Endothelial cell of umbilical vein (primary cell): ENCODE results near the gene PYGO2. TPM values are rescaled to one million over a fixed set of nuclear protein-coding genes. Genes with fewer than 3 reads are reported as not detected.

Experiments used
- BruUV-seq: library from RNA; stranded (reverse); fragments of 400-500 nt; replicated peaks from 2 replicates; lab custom pipeline; 2021; lab: Mats Ljungman, UMichigan
- CTCF ChIA-PET: fragments of 300-600, 350-600 bp; sonication (Branson Sonifier 250); formaldehyde crosslinking; loops from one replicate; lab custom pipeline; 2021; ENCODE audit warnings: antibody characterized with exemption, inconsistent platforms; lab: Charles Lee
- POLR2A ChIA-PET: fragments of 300-600, 350-600 bp; sonication (Branson Sonifier 250); formaldehyde crosslinking; loops from one replicate; lab custom pipeline; 2021; ENCODE audit warnings: antibody characterized with exemption, inconsistent platforms; lab: Charles Lee
- DNase-seq: peaks from one replicate; pipeline ENCODE4 v3.0.0-alpha.2; 2011; ENCODE audit warnings: low read depth, low spot score
- FAIRE-seq: peaks from 2 replicates; lab custom pipeline; 2011; peaks lifted over from hg19 to GRCh38; lab: Jason Lieb, UNC
- H2AFZ ChIP-seq: 2 replicates; pipeline ENCODE4 v1.6.0; 2012; ENCODE audit warnings: low read depth, low read length, control low read depth, inconsistent platforms
- H3K27ac ChIP-seq: 2 replicates; pipeline ENCODE4 v1.5.1; 2011; ENCODE audit warnings: low read depth, mild to moderate bottlenecking, control low read depth, low read length, moderate library complexity; ENCODE audit not compliant: insufficient read depth
- H3K27me3 ChIP-seq, 2 experiments: 2 replicates each; pipeline versions ENCODE4 v1.6.0 to v1.6.1; 2011; ENCODE audit warnings: low read length in 2 of 2, mixed read lengths in 1 of 2; ENCODE audit not compliant: control insufficient read depth in 2 of 2, insufficient read depth in 2 of 2
- H3K36me3 ChIP-seq, 2 experiments: 2 replicates in 1 of 2; 3 replicates in 1 of 2; pipeline ENCODE4 v1.5.1; 2011; ENCODE audit warnings: low read length in 2 of 2, mild to moderate bottlenecking in 1 of 2, moderate library complexity in 1 of 2; ENCODE audit not compliant: control insufficient read depth in 2 of 2, insufficient read depth in 2 of 2; ENCODE audit errors: extremely low read depth in 1 of 2
- H3K4me1 ChIP-seq: 3 replicates; pipeline ENCODE4 v1.5.1; 2011; ENCODE audit warnings: mild to moderate bottlenecking, low read length; ENCODE audit not compliant: control insufficient read depth, insufficient read depth; ENCODE audit errors: extremely low read depth
- H3K4me2 ChIP-seq: 2 replicates; pipeline ENCODE4 v1.6.1; 2011; ENCODE audit warnings: low read length, control low read depth, mixed read lengths; ENCODE audit not compliant: insufficient read depth
- H3K4me3 ChIP-seq, 3 experiments: fragments of 200-600 bp in 1 of 3; sonication (generic), shearing (Covaris generic) in 1 of 3; replicated peaks in 1 of 3; 2 replicates each; pipeline ENCODE4 v1.5.1; 2011 to 2016; ENCODE audit warnings: control low read depth in 3 of 3, low read length in 3 of 3, mild to moderate bottlenecking in 2 of 3, inconsistent platforms in 1 of 3, low read depth in 1 of 3, moderate library complexity in 1 of 3; ENCODE audit not compliant: insufficient read depth in 1 of 3
- H3K79me2 ChIP-seq: 2 replicates; pipeline ENCODE4 v1.6.0; 2012; ENCODE audit warnings: low read length, inconsistent platforms; ENCODE audit not compliant: control insufficient read depth, insufficient read depth
- H3K9ac ChIP-seq: replicated peaks from 2 replicates; pipeline ENCODE3; 2011; ENCODE audit warnings: low read length, control low read depth; ENCODE audit not compliant: insufficient read depth; ENCODE audit errors: extremely low read depth
- H3K9me1 ChIP-seq: replicated peaks from 3 replicates; pipeline ENCODE4 v1.6.0; 2011; ENCODE audit warnings: mild to moderate bottlenecking, low read length; ENCODE audit not compliant: control insufficient read depth, insufficient read depth; ENCODE audit errors: extremely low read depth
- H3K9me3 ChIP-seq: replicated peaks from 2 replicates; pipeline ENCODE4 v1.5.1; 2012; ENCODE audit warnings: low read length, inconsistent platforms; ENCODE audit not compliant: control insufficient read depth, insufficient read depth
- H4K20me1 ChIP-seq: replicated peaks from 2 replicates; pipeline ENCODE3; 2011; ENCODE audit warnings: mild to moderate bottlenecking, low read length; ENCODE audit not compliant: control insufficient read depth, insufficient read depth; ENCODE audit errors: extremely low read depth
- EZH2 ChIP-seq: IDR thresholded peaks from 2 replicates; pipeline ENCODE4 v1.6.1; 2012; ENCODE audit warnings: borderline replicate concordance, low read depth, mild to moderate bottlenecking, moderate library complexity, low read length, inconsistent platforms; ENCODE audit not compliant: severe bottlenecking
- FOS ChIP-seq: IDR thresholded peaks from 2 replicates; pipeline ENCODE4 v1.6.1; 2011; ENCODE audit warnings: mild to moderate bottlenecking, low read length, moderate library complexity, borderline replicate concordance; ENCODE audit not compliant: insufficient read depth
- GATA2 ChIP-seq: IDR thresholded peaks from 2 replicates; pipeline ENCODE4 v1.7.0; 2011; ENCODE audit warnings: low read depth, mild to moderate bottlenecking, moderate library complexity, mixed read lengths, low read length; ENCODE audit not compliant: insufficient read length, insufficient read depth
- JUN ChIP-seq: IDR thresholded peaks from 2 replicates; pipeline ENCODE4 v1.6.1; 2011; ENCODE audit warnings: borderline replicate concordance, low read depth; ENCODE audit not compliant: insufficient read length, insufficient read depth
- MYC ChIP-seq: IDR thresholded peaks from one replicate; pipeline ENCODE4 v1.6.1; 2011; ENCODE audit warnings: mild to moderate bottlenecking, low read depth, low read length
- POLR2A ChIP-seq: IDR thresholded peaks from 2 replicates; pipeline ENCODE4 v1.6.1; 2012; ENCODE audit warnings: low read depth, mild to moderate bottlenecking, control low read depth, low read length
- POLR2AphosphoS5 ChIP-seq: IDR thresholded peaks from 2 replicates; pipeline ENCODE4 v1.6.1; 2012; ENCODE audit warnings: low read depth, mild to moderate bottlenecking, control low read depth, low read length, moderate library complexity; ENCODE audit not compliant: insufficient read depth
- dilution Hi-C: fragments of 300-500 bp; cut with MboI; formaldehyde crosslinking; loops from one replicate; pipeline ENCODE4 v1.15.0; 2019; ENCODE audit warnings: low sequenced_read_pairs; ENCODE audit not compliant: extremely low pct_ligation_motif_present
- intact Hi-C: fragments of 100-400 bp; cut with micrococcal nuclease; formaldehyde crosslinking; loops from one replicate; pipeline ENCODE4 v1.10.0; 2022
- polyA plus RNA-seq, 4 experiments: library from polyadenylated mRNA; depleted of rRNA in 3 of 4; stranded (reverse) in 3 of 4; unstranded in 1 of 4; fragments of >200 nt; gene quantifications; 2 replicates each; pipeline versions ENCODE4 v1.2.1 to v1.2.3, GENCODE V29; 2011 to 2012; ENCODE audit warnings: missing spikeins in 1 of 4
- total RNA-seq: library from RNA; stranded (reverse); gene quantifications from 2 replicates; pipeline ENCODE4 v1.2.3, GENCODE V29; 2021
- TF ChIP-seq, protein P1 (sequence below), 2 donors: IDR thresholded peaks; 1 replicate in 1 of 2; 2 replicates in 1 of 2; pipeline ENCODE4 v1.5.1; 2011; ENCODE audit warnings: low read length in 2 of 2, mild to moderate bottlenecking in 2 of 2, moderate library complexity in 2 of 2, control low read depth in 1 of 2, inconsistent platforms in 1 of 2, low read depth in 1 of 2; ENCODE audit not compliant: insufficient read depth in 1 of 2; ENCODE audit errors: extremely low read depth in 1 of 2
- TF ChIP-seq, protein P2 (sequence below): IDR thresholded peaks from 2 replicates; pipeline ENCODE4 v1.6.1; 2011; ENCODE audit not compliant: insufficient read depth, insufficient read length

Gene PYGO2
- total and polyA plus RNA-seq, 2 donors (not counting 3 experiments of a cell fraction or from before 2014, with no cell fraction given): 19.3 to 21.5 TPM

DNA sequence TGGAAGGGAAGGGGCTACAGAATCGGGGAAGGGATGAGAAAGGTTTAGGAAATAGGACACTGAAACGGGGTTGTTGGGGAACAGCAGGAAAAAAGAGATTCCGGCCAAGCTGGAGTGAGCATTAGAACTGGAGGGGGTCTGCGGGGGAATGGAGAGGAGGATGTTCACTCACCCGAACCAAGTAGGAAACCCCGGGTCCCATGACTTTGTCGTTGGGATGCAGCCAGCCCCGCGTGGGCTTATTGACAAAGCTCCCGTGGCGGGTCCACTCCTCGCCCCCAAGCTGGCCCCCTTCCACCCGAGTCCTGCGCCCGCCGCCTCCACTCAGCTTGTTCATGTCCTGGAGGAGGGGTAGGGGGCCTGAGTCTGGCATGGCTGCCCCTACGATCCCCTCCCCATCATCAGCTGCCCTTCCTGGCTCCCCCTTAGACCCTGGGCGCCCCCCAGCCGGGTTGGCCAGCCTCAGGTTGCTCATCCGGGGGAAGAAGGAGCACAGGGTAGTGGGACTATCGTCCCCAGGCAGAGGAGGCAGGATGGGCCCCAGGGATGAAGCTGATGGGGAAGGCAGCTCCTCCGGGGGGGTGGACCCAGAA, 8.4 kb upstream of the PYGO2 start:
- dilution Hi-C loops: no loop called here
- Histone ChIP-seq H2AFZ (no peak overlapping the region), H3K79me2 (peaks cover 53% of the 10 kb centered on the region), H3K4me1 (peaks cover 66% of the 10 kb centered on the region), H3K9me3 (no peaks in the 10 kb centered on the region), H3K36me3 (peaks cover 13 to 20% of the 10 kb centered on the region in 2 experiments), H3K27ac (peak overlapping the region; percentile 99), H4K20me1 (no peaks in the 10 kb centered on the region), H3K27me3 (no peaks in the 10 kb centered on the region), H3K4me3 (peak overlapping the region; percentile 64 to 78 (median 70)), H3K9ac (peak overlapping the region; percentile 57), H3K4me2 (peak overlapping the region; percentile 80), H3K9me1 (no peaks in the 10 kb centered on the region)
- TF ChIP-seq POLR2A (peak; percentile 63), POLR2AphosphoS5 (peak; percentile 49), EZH2 (no peak)
- CTCF ChIA-PET: interaction anchor here (1.0 to 8.5 kb wide), 9 partner anchors 9 to 115 kb away, joined by 3 to 81 read pairs (median 17); partner anchors contain the start of genes ADAM15, LENEP, PBXIP1 and PYGO2
- TSS peak; percentile 1 for BruUV-seq
- POLR2A ChIA-PET: interaction anchor here (0.9 to 1.6 kb wide), 3 partner anchors 9 to 24 kb away, joined by 3 to 10 read pairs (median 4); partner anchors contain the start of gene PYGO2
- FAIRE-seq: no peak
- intact Hi-C loops: loop anchor here (1.0 to 10.0 kb wide), 3 partner anchors 9 to 485 kb away; partner anchors contain the start of genes EFNA1 and PYGO2
- no peak for DNase-seq

DNA sequence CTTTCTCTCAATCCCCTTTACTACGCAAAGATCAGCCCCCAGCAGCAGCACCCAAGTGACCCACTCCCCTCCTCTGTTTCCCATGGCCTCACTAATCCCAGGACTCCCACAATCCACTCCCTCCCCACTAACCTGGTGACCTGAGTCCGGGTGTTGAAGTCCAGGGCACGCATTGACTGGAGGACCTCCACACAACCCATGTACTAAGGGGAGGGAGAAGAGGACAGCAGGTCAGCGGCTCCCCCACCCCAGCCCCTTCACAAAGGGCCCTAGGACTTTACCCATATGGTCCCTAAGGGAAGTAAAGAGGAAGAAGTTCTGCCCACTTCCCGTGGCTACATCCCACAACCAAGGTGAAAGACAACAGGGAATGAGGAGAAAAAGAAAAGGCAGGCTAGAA, 7.7 kb upstream of the PYGO2 start:
- no peak for FAIRE-seq
- no peaks in the 10 kb centered on the region for H4K20me1 ChIP-seq
- peaks cover 66% of the 10 kb centered on the region for H3K4me1 ChIP-seq
- no TSS peak for BruUV-seq
- dilution Hi-C loops: no loop called here
- H2AFZ ChIP-seq: no peak overlapping the region
- CTCF ChIA-PET: interaction anchor here (1.3 to 8.5 kb wide), 6 partner anchors 8 to 82 kb away, joined by 4 to 81 read pairs (median 22); partner anchors contain the start of genes ADAM15, PBXIP1 and PYGO2
- no peak for DNase-seq
- H3K27me3 ChIP-seq: no peaks in the 10 kb centered on the region
- peak overlapping the region; percentile 99 for H3K27ac ChIP-seq
- peaks cover 19 to 27% of the 10 kb centered on the region in 2 experiments for H3K36me3 ChIP-seq
- TF ChIP-seq, protein P1, sequence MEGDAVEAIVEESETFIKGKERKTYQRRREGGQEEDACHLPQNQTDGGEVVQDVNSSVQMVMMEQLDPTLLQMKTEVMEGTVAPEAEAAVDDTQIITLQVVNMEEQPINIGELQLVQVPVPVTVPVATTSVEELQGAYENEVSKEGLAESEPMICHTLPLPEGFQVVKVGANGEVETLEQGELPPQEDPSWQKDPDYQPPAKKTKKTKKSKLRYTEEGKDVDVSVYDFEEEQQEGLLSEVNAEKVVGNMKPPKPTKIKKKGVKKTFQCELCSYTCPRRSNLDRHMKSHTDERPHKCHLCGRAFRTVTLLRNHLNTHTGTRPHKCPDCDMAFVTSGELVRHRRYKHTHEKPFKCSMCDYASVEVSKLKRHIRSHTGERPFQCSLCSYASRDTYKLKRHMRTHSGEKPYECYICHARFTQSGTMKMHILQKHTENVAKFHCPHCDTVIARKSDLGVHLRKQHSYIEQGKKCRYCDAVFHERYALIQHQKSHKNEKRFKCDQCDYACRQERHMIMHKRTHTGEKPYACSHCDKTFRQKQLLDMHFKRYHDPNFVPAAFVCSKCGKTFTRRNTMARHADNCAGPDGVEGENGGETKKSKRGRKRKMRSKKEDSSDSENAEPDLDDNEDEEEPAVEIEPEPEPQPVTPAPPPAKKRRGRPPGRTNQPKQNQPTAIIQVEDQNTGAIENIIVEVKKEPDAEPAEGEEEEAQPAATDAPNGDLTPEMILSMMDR (IDR thresholded peaks at IDR 0.05; ENCODE audit: extremely low read depth in 1 of 2, insufficient read depth in 1 of 2, low read depth in 1 of 2, low read length in 2 of 2): no peak
- TF ChIP-seq JUN: no peak
- TF ChIP-seq EZH2: no peak
- TF ChIP-seq, protein P2, sequence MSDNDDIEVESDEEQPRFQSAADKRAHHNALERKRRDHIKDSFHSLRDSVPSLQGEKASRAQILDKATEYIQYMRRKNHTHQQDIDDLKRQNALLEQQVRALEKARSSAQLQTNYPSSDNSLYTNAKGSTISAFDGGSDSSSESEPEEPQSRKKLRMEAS: no peak
- no peak for TF ChIP-seq POLR2A
- no peak for TF ChIP-seq POLR2AphosphoS5
- no peak for TF ChIP-seq GATA2
- no peak for TF ChIP-seq MYC
- no peak for TF ChIP-seq FOS
- no peaks in the 10 kb centered on the region for H3K9me3 ChIP-seq
- intact Hi-C loops: no loop called here
- H3K79me2 ChIP-seq: peaks cover 58% of the 10 kb centered on the region
- peak overlapping the region; percentile 57 for H3K9ac ChIP-seq
- H3K9me1 ChIP-seq: no peaks in the 10 kb centered on the region
- POLR2A ChIA-PET: no interaction called here
- H3K4me3 ChIP-seq: peak overlapping the region; percentile 64 to 78 (median 70)
- H3K4me2 ChIP-seq: peak overlapping the region; percentile 80
